ENCODE results near the gene PTPRM. TPM values are rescaled to one million over a fixed set of nuclear protein-coding genes. Genes with fewer than 3 reads are reported as not detected.
A peak's percentile ranks its signal among the peaks of the same experiment; 100 is the strongest.

The PTPRM gene
- total and polyA plus RNA-seq, 2 of the 8 experiments (the other 6 are each of a cell fraction or from before 2014, with no cell fraction given) = 4.1 to 7.0 TPM

DNA sequence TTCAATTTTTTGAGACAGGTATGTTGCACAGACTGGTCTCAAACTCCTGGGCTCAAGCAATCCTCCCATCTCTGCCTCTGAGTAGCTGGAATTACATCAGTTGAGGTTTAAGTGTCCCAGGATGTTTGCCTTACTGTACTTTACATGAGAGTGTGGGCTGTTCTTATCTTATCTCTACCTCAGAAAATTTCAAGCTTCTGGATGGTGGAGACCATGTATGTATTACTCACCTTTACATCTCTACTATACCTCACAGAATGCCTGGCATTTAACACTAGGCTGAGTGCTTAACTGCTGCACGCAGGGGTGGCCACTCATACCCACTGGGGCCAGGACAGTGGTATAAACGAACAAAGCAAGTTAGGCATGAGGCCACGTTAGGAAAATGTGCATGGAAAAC, 770.1 kb downstream of the PTPRM start:
- no peak overlapping the region for H3K18ac ChIP-seq (ENCODE audit: extremely low read depth, low read length)
- no peaks in the 10 kb centered on the region for H3K79me2 ChIP-seq (ENCODE audit: control insufficient read depth in 1 of 2, insufficient read depth in 2 of 2, low read length in 2 of 2)
- no peaks in the 10 kb centered on the region for H3K9me3 ChIP-seq (ENCODE audit: insufficient read depth in 2 of 2, low read depth in 1 of 2, low read length in 1 of 2)
- no peak overlapping the region for H3K4ac ChIP-seq (replicated peaks; ENCODE audit: insufficient read length, low read depth, low read length)
- H2BK5ac ChIP-seq (ENCODE audit: low read depth, low read length) = no peak overlapping the region
- no peak for TF ChIP-seq SIN3A (conservative IDR thresholded peaks at IDR 0.05 in 1 of 2, IDR thresholded peaks at IDR 0.05 in 1 of 2; ENCODE audit: low read depth in 1 of 2, low read length in 2 of 2)
- TF ChIP-seq KDM5A (IDR thresholded peaks at IDR 0.05; ENCODE audit: low read length) = no peak
- TF ChIP-seq GTF2F1 (IDR thresholded peaks at IDR 0.05; ENCODE audit: borderline replicate concordance, low read depth, low read length) = no peak
- H2BK120ac ChIP-seq (replicated peaks; ENCODE audit: low read depth, low read length) = no peak overlapping the region
- H2BK20ac ChIP-seq (ENCODE audit: low read length) = no peak overlapping the region
- no peak overlapping the region for H3K14ac ChIP-seq (ENCODE audit: insufficient read length)
- H4K8ac ChIP-seq (ENCODE audit: extremely low read depth, insufficient read depth, low read length) = no peak overlapping the region
- CTCF ChIA-PET (ENCODE audit: partially characterized antibody) = interaction anchor here (1.0 kb wide), 1 partner anchor 17 kb away, joined by 3 read pairs; no protein-coding TSS in a partner anchor
- H3K36me3 ChIP-seq (ENCODE audit: control insufficient read depth in 2 of 4, insufficient read depth in 4 of 4, low read length in 3 of 4) = no peaks in the 10 kb centered on the region
- no peak for FAIRE-seq
- POLR2A ChIA-PET (ENCODE audit: partially characterized antibody) = no interaction called here
- WGBS, 2 experiments (ENCODE audit: extremely low coverage in 1 of 2, insufficient coverage in 1 of 2, insufficient read length in 1 of 2, insufficient replicate concordance in 2 of 2, low coverage in 1 of 2, low lambda C conversion rate in 2 of 2, missing lambda C conversion rate in 1 of 2) = 85% methylated on average over 3 of the region's 3 CpGs; no CpG with 5 or more reads in 1 of the 2 experiments
- H4K5ac ChIP-seq (ENCODE audit: insufficient read length, low read depth, low read length) = no peak overlapping the region
- no peaks in the 10 kb centered on the region for H3K23me2 ChIP-seq (ENCODE audit: low read depth, low read length)
- H4K91ac ChIP-seq (replicated peaks; ENCODE audit: insufficient read length, low read length) = no peak overlapping the region
- H3K23ac ChIP-seq (ENCODE audit: insufficient read length) = no peak overlapping the region
- no peak for DNase-seq (ENCODE audit: low read depth in 1 of 2, low spot score in 2 of 2)
- 0 out of 2 replicates have a peak overlapping the region, but pooled peaks have one; percentile 3 for H2AFZ ChIP-seq (ENCODE audit: low read length)
- H3K9ac ChIP-seq (replicated peaks in 1 of 4; ENCODE audit: extremely low read depth in 1 of 4, low read depth in 3 of 4, low read length in 3 of 4) = no peak overlapping the region
- no peaks in the 10 kb centered on the region for H3K79me1 ChIP-seq (ENCODE audit: low read depth, low read length)
- no peak overlapping the region for H2AK5ac ChIP-seq (ENCODE audit: low read depth, low read length)
- no peak overlapping the region for H3K4me3 ChIP-seq (ENCODE audit: extremely low read depth in 1 of 4, insufficient read depth in 2 of 4, low read depth in 3 of 4, low read length in 4 of 4)
- no peaks in the 10 kb centered on the region for H3K27me3 ChIP-seq (replicated peaks in 1 of 4; ENCODE audit: control insufficient read depth in 3 of 4, extremely low read depth in 1 of 4, insufficient read depth in 3 of 4, low read length in 3 of 4)
- no peak overlapping the region for H3K27ac ChIP-seq (ENCODE audit: low read depth, low read length)
- H3K56ac ChIP-seq (replicated peaks; ENCODE audit: insufficient read length, low read depth, low read length) = no peak overlapping the region
- H2BK12ac ChIP-seq (ENCODE audit: low read depth, low read length) = no peak overlapping the region
- no peak overlapping the region for H2BK15ac ChIP-seq (ENCODE audit: low read length)
- H3K4me2 ChIP-seq (ENCODE audit: insufficient read depth in 1 of 2, low read depth in 2 of 2, low read length in 2 of 2) = no peak overlapping the region
- no peaks in the 10 kb centered on the region; a peak in 1 of 7 replicates for H3K4me1 ChIP-seq (replicated peaks in 1 of 4; ENCODE audit: control insufficient read depth in 3 of 4, insufficient read depth in 4 of 4, low read length in 3 of 4)
- H4K20me1 ChIP-seq (replicated peaks in 1 of 2; ENCODE audit: control insufficient read depth in 1 of 2, insufficient read depth in 2 of 2, low read length in 2 of 2) = no peaks in the 10 kb centered on the region
